GM12878 (cell line): ENCODE results near the gene BMERB1. TPM values are rescaled to one million over a fixed set of nuclear protein-coding genes. Genes with fewer than 3 reads are reported as not detected.

Source experiments
- ATAC-seq: fragments of 200-7000 bp; cut with Tn5 transposase; 3 replicates; pipeline ENCODE4 v1.9.1; 2020; ENCODE audit warnings: mild to moderate bottlenecking, moderate library complexity
- BruUV-seq: library from RNA; stranded (reverse); fragments of 400-500 nt; replicated peaks from 2 replicates; lab custom pipeline; 2021; lab: Mats Ljungman, UMichigan
- CTCF ChIA-PET: fragments of 300-600 bp; sonication (Branson Sonifier 250); formaldehyde crosslinking; extraction: SDS; loops from one replicate; lab custom pipeline; 2021; ENCODE audit warnings: inconsistent platforms; lab: Yijun Ruan, JAX
- POLR2A ChIA-PET: fragments of 350-600 bp; formaldehyde crosslinking; extraction: SDS; loops from one replicate; lab custom pipeline; 2021; ENCODE audit warnings: inconsistent platforms; lab: Charles Lee
- RAD21 ChIA-PET: fragments of 300-600 bp; sonication (Branson Sonifier 250); formaldehyde crosslinking; loops from one replicate; lab custom pipeline; 2023; ENCODE audit warnings: antibody characterized with exemption; ENCODE audit not compliant: unreplicated experiment; lab: Charles Lee
- SMC1A ChIA-PET: fragments of 300-600 bp; sonication (Branson Sonifier 250); formaldehyde crosslinking; loops from one replicate; lab custom pipeline; 2023; ENCODE audit not compliant: unreplicated experiment, uncharacterized antibody; lab: Charles Lee
- DNase-seq: peaks from one replicate; pipeline ENCODE4 v3.0.0-alpha.2; 2011; ENCODE audit warnings: low read depth, low spot score
- FAIRE-seq: peaks from 3 replicates; lab custom pipeline; 2011; peaks lifted over from hg19 to GRCh38; lab: Jason Lieb, UNC
- H2AFZ ChIP-seq: 2 replicates; pipeline ENCODE4 v1.6.0; 2011; ENCODE audit warnings: low read depth, low read length, control low read depth; ENCODE audit not compliant: control insufficient read depth
- H3K27ac ChIP-seq: 2 replicates; pipeline ENCODE4 v1.5.1; 2011; ENCODE audit warnings: control low read depth; ENCODE audit not compliant: control insufficient read depth, insufficient read depth
- H3K27me3 ChIP-seq, 2 experiments: replicated peaks in 1 of 2; 2 replicates each; pipeline versions ENCODE4 v1.6.0 to v1.6.1; 2011; ENCODE audit warnings: low read length in 1 of 2; ENCODE audit not compliant: control insufficient read depth in 2 of 2, insufficient read depth in 2 of 2
- H3K36me3 ChIP-seq, 2 experiments: 2 replicates each; pipeline ENCODE4 v1.5.1; 2011; ENCODE audit warnings: low read length in 1 of 2; ENCODE audit not compliant: control insufficient read depth in 2 of 2, insufficient read depth in 2 of 2
- H3K4me1 ChIP-seq: 2 replicates; pipeline ENCODE4 v1.6.1; 2011; ENCODE audit warnings: mild to moderate bottlenecking, low read length, moderate library complexity, mixed read lengths; ENCODE audit not compliant: control insufficient read depth, insufficient read depth
- H3K4me2 ChIP-seq: 2 replicates; pipeline ENCODE4 v1.6.0; 2011; ENCODE audit warnings: control low read depth; ENCODE audit not compliant: control insufficient read depth, insufficient read depth
- H3K4me3 ChIP-seq: fragments of 200-600 bp; sonication (generic); 2 replicates; pipeline ENCODE4 v1.5.1; 2016
- H3K79me2 ChIP-seq: 2 replicates; pipeline ENCODE4 v1.6.0; 2011; ENCODE audit warnings: low read length; ENCODE audit not compliant: control insufficient read depth, insufficient read depth
- H3K9ac ChIP-seq: 2 replicates; pipeline ENCODE4 v1.8.0; 2011; ENCODE audit warnings: low read length, control low read depth, mixed read lengths; ENCODE audit not compliant: control insufficient read depth, insufficient read depth
- H3K9me3 ChIP-seq: replicated peaks from 3 replicates; pipeline ENCODE4 v1.5.1; 2011; ENCODE audit warnings: mild to moderate bottlenecking, low read length; ENCODE audit not compliant: control insufficient read depth, insufficient read depth
- H4K20me1 ChIP-seq: 2 replicates; pipeline ENCODE4 v1.6.0; 2011; ENCODE audit not compliant: control insufficient read depth, insufficient read depth
- EZH2 ChIP-seq: IDR thresholded peaks from 2 replicates; pipeline ENCODE4 v1.6.1; 2012; ENCODE audit warnings: low read depth, mild to moderate bottlenecking, control low read depth, inconsistent platforms, low read length, borderline replicate concordance; ENCODE audit not compliant: control insufficient read depth
- GATAD2B ChIP-seq: fragments of 450-650 bp; conservative IDR thresholded peaks from 2 replicates; pipeline ENCODE4 v1.6.1; 2017; ENCODE audit warnings: low read depth, mild to moderate bottlenecking, moderate library complexity
- KDM1A ChIP-seq: fragments of 200-600 bp; sonication (generic); IDR thresholded peaks from 2 replicates; pipeline ENCODE4 v1.6.1; 2016; ENCODE audit warnings: borderline replicate concordance
- RBBP5 ChIP-seq: fragments of 200-600 bp; sonication (generic); conservative IDR thresholded peaks from 2 replicates; pipeline ENCODE4 v1.6.1; 2016
- SMAD1 ChIP-seq: fragments of 450-650 bp; IDR thresholded peaks from 2 replicates; pipeline ENCODE4 v1.6.1; 2018; ENCODE audit warnings: mild to moderate bottlenecking, low read depth; ENCODE audit not compliant: partially characterized antibody
- STAT1 ChIP-seq: fragments of 450-650 bp; conservative IDR thresholded peaks from 2 replicates; pipeline ENCODE4 v1.6.1; 2014; ENCODE audit warnings: antibody characterized with exemption, mild to moderate bottlenecking
- ZNF592 ChIP-seq: fragments of 450-650 bp; IDR thresholded peaks from 2 replicates; pipeline ENCODE4 v1.6.1; 2017; ENCODE audit warnings: mild to moderate bottlenecking, moderate library complexity
- WGBS: methylation state at CpG from one replicate; pipeline ENCODE4 v1.1.6; 2016; ENCODE audit warnings: low lambda C conversion rate; ENCODE audit not compliant: insufficient replicate concordance, insufficient coverage; ENCODE audit errors: missing lambda C conversion rate; 5-methylcytosine and 5-hydroxymethylcytosine counted together
- in situ Hi-C: fragments of 300-500 bp; cut with MboI; formaldehyde crosslinking; loops from 9 replicates; pipeline ENCODE4 v1.14.3; 2018; ENCODE audit warnings: mixed read lengths
- intact Hi-C: fragments of 100-400 bp; cut with micrococcal nuclease; formaldehyde crosslinking; loops from one replicate; pipeline ENCODE4 v1.14.2; 2022; ENCODE audit not compliant: unreplicated experiment
- polyA plus RNA-seq, 11 experiments: library from polyadenylated mRNA; depleted of rRNA in 4 of 11; unstranded in 6 of 11; stranded (reverse) in 5 of 11; fragments of >200 nt; fragmentation: Nextera tagmentation in 4 of 11; fragmentation: Illumina TruSeq in 1 of 11; extraction: Ambion mirVana in 4 of 11; extraction: Trizol in 1 of 11; gene quantifications; 1 replicate in 1 of 11; 2 replicates in 10 of 11; pipeline versions ENCODE4 v1.2.1 to v1.2.3, GENCODE V29; 2011 to 2016; ENCODE audit warnings: inconsistent platforms in 2 of 11, missing spikeins in 2 of 11, low read depth in 1 of 11
- total RNA-seq, 4 experiments: library from RNA; depleted of rRNA in 3 of 4; stranded (reverse); fragments of >200 nt in 3 of 4; fragmentation: Illumina TruSeq in 1 of 4; extraction: Trizol in 1 of 4; gene quantifications; 2 replicates each; pipeline versions ENCODE4 v1.2.1 to v1.2.3, GENCODE V29; 2013 to 2021

BMERB1 gene
- total and polyA plus RNA-seq, 10 of the 15 experiments (the other 5 are each of a cell fraction or from before 2014, with no cell fraction given) = 0.05 to 0.68 (median 0.34) TPM

- CTCF ChIA-PET = interaction anchor here (0.7 to 0.8 kb wide), 2 partner anchors 17 to 107 kb away, joined by 3 read pairs; no protein-coding TSS in a partner anchor
- SMC1A ChIA-PET = no interaction called here
- Histone ChIP-seq H3K79me2 (no peaks in the 10 kb centered on the region), H3K27ac (no peak overlapping the region), H3K4me2 (no peak overlapping the region), H3K4me3 (no peak overlapping the region), H3K9ac (no peak overlapping the region), H3K4me1 (no peaks in the 10 kb centered on the region), H3K9me3 (no peaks in the 10 kb centered on the region; the same call in 2 of the 3 replicates), H3K36me3 (no peaks in the 10 kb centered on the region), H2AFZ (no peak overlapping the region), H4K20me1 (no peaks in the 10 kb centered on the region), H3K27me3 (no peaks in the 10 kb centered on the region)
- ATAC-seq (no peak), DNase-seq (no peak), FAIRE-seq (no peak)
- in situ Hi-C loops (no loop called here), intact Hi-C loops (no loop called here)
- WGBS = 37% methylated on average over 3 of the region's 3 CpGs
- no TSS peak for BruUV-seq
- POLR2A ChIA-PET = no interaction called here
- RAD21 ChIA-PET = no interaction called here
- TF ChIP-seq EZH2 = no peak
- no peak for TF ChIP-seq STAT1
- no peak for TF ChIP-seq GATAD2B
- TF ChIP-seq SMAD1 = no peak
- TF ChIP-seq RBBP5 = no peak
- TF ChIP-seq KDM1A = no peak
- TF ChIP-seq ZNF592 = no peak
- TF ChIP-seq, all 136 proteins: peak for 0
These were observed 9.9 kb downstream of the BMERB1 start for GRCh38 chr16:15444264-15444663.
